Hematopoietic multipotent progenitor cell treated with erythropoietin and hydrocortisone succinate and interleukin-3 and kit ligand, for 8 days (in vitro differentiated cells): ENCODE measurements around the gene UBAP1L.
"Not testable (repeated sequence)": the region's sequence is repeated elsewhere in the genome, so short reads cannot be mapped to it uniquely, and the experiment has no call there.

Experiments used
- DNase-seq: peaks from one replicate; pipeline ENCODE4 v3.0.0-alpha.2; 2015

The UBAP1L gene

GRCh38 chr15:65082303-65082953 lies 32.6 kb downstream of the UBAP1L start:
- DNase-seq: no peak

GRCh38 chr15:65081758-65082157 lies 33.2 kb downstream of the UBAP1L start:
- DNase-seq: no peak

GRCh38 chr15:65081270-65081669 lies 33.7 kb downstream of the UBAP1L start:
- DNase-seq: no peak

GRCh38 chr15:65079580-65079979 lies 35.4 kb downstream of the UBAP1L start:
- no peak for DNase-seq

- DNase-seq: peak; percentile 56
Observed at GRCh38 chr15:65077981-65078352, 37.0 kb downstream of the UBAP1L start.

GRCh38 chr15:65077291-65077980 lies 37.6 kb downstream of the UBAP1L start:
- no peak for DNase-seq

GRCh38 chr15:65076486-65077290 lies 38.3 kb downstream of the UBAP1L start, which contains the start of gene KBTBD13:
Gene KBTBD13 (plus strand): TSS chr15:65076746. CDS start chr15:65076816, 70 bp downstream.
- no peak for DNase-seq

- DNase-seq: not testable (repeated sequence)
Observed at GRCh38 chr15:65075607-65076395, 39.2 kb downstream of the UBAP1L start.

GRCh38 chr15:65074946-65075345 lies 40.1 kb downstream of the UBAP1L start:
- not testable (repeated sequence) for DNase-seq

GRCh38 chr15:65072617-65073016 lies 42.4 kb downstream of the UBAP1L start:
- no peak for DNase-seq

- no peak for DNase-seq
Observed at GRCh38 chr15:65072027-65072426, 43.0 kb downstream of the UBAP1L start.

GRCh38 chr15:65071381-65071811 lies 43.6 kb downstream of the UBAP1L start:
- DNase-seq: no peak

- no peak for DNase-seq
Observed at GRCh38 chr15:65069779-65070546, 45.0 kb downstream of the UBAP1L start.

- DNase-seq: no peak
Observed at GRCh38 chr15:65069179-65069578, 45.8 kb downstream of the UBAP1L start.

- no peak for DNase-seq
Observed at GRCh38 chr15:65068403-65068788, 46.6 kb downstream of the UBAP1L start.

GRCh38 chr15:65067645-65068402 lies 47.2 kb downstream of the UBAP1L start, which contains the start of gene RASL12:
Gene RASL12 (minus strand): TSS chr15:65067991. CDS start chr15:65067835, 156 bp downstream.
- DNase-seq: no peak

GRCh38 chr15:65067317-65067644 lies 47.7 kb downstream of the UBAP1L start:
- DNase-seq: no peak

- no peak for DNase-seq
Observed at GRCh38 chr15:65066635-65067316, 48.2 kb downstream of the UBAP1L start.

- DNase-seq: no peak
Observed at GRCh38 chr15:65066001-65066634, 48.9 kb downstream of the UBAP1L start.

- DNase-seq: no peak
Observed at GRCh38 chr15:65062726-65063125, 52.3 kb downstream of the UBAP1L start.
